Bronchial epithelial cell (primary cell): Measurements from ENCODE around the gene STUM. TPM values are rescaled to one million over a fixed set of nuclear protein-coding genes. Genes with fewer than 3 reads are reported as not detected.

ENCODE experiments used
- DNase-seq: peaks from one replicate; pipeline ENCODE4 v3.0.0-alpha.2; 2010; ENCODE audit warnings: low read depth
- FAIRE-seq: peaks from 2 replicates; lab custom pipeline; 2011; peaks lifted over from hg19 to GRCh38; lab: Jason Lieb, UNC
- H3K27me3 ChIP-seq: 2 replicates; pipeline ENCODE4 v1.5.1; 2011; ENCODE audit warnings: low read length; ENCODE audit not compliant: control insufficient read depth, insufficient read depth
- H3K36me3 ChIP-seq: 2 replicates; pipeline ENCODE4 v1.5.1; 2011; ENCODE audit warnings: low read length; ENCODE audit not compliant: control insufficient read depth, insufficient read depth
- H3K4me3 ChIP-seq: 2 replicates; pipeline ENCODE4 v1.5.1; 2011; ENCODE audit warnings: mild to moderate bottlenecking, low read depth, low read length, control low read depth
- total RNA-seq: library from RNA; depleted of rRNA; stranded (reverse); fragments of >200 nt; gene quantifications from 2 replicates; pipeline ENCODE4 v1.2.1, GENCODE V29; 2014
- TF ChIP-seq, protein P1 (sequence below): IDR thresholded peaks from 2 replicates; pipeline ENCODE4 v1.5.1; 2011; ENCODE audit warnings: mild to moderate bottlenecking, moderate library complexity, low read length, control low read depth, inconsistent platforms; ENCODE audit not compliant: insufficient read depth, severe bottlenecking

The STUM gene
- total RNA-seq, 1 donor from 2014 or later: not detected

DNA sequence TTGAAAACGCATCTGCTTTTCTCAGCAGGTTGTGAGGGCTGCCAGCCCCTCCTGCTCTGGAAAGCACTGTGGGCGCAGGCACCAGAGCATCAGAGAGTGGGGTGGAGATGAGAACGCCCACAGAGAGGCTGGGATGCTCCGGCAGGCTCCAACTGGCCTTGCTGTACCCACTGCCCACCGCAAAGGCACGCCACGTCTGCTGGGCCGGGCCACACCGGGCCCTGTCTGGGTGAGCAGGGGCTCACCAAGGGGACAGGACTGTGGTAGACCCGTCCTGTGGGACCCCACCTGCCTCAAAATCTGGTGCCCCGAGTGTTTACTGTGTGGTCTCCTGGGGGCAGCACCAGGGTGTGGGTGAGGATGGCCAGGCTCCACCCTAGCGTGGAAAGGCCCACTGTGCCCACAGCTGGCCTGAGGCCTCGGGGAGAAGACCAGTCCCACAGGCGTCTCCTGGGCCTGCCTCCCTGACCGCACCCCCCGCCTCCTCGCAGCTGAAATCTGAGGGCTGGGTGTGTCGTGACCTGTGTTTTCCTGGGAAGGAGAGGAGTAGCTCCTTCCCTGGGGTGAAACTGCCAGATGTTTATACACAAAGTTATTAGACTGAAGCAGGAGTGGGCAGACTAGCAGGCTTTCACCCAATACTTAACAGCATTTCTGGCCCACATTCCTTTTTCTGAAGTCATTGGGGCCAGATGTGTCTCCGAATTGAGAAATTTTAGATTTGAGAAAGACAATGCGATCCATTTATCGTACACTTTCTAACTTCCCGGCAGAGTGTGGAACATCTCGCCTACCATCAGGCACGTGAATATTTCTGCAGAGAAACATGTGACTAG is 53.8 kb downstream of the STUM start:
- TF ChIP-seq, protein P1, sequence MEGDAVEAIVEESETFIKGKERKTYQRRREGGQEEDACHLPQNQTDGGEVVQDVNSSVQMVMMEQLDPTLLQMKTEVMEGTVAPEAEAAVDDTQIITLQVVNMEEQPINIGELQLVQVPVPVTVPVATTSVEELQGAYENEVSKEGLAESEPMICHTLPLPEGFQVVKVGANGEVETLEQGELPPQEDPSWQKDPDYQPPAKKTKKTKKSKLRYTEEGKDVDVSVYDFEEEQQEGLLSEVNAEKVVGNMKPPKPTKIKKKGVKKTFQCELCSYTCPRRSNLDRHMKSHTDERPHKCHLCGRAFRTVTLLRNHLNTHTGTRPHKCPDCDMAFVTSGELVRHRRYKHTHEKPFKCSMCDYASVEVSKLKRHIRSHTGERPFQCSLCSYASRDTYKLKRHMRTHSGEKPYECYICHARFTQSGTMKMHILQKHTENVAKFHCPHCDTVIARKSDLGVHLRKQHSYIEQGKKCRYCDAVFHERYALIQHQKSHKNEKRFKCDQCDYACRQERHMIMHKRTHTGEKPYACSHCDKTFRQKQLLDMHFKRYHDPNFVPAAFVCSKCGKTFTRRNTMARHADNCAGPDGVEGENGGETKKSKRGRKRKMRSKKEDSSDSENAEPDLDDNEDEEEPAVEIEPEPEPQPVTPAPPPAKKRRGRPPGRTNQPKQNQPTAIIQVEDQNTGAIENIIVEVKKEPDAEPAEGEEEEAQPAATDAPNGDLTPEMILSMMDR: no peak
- peaks cover 1% of the 10 kb centered on the region for H3K27me3 ChIP-seq
- peak; percentile 21 for DNase-seq
- H3K36me3 ChIP-seq: no peaks in the 10 kb centered on the region
- H3K4me3 ChIP-seq: no peak overlapping the region
- FAIRE-seq: no peak

DNA sequence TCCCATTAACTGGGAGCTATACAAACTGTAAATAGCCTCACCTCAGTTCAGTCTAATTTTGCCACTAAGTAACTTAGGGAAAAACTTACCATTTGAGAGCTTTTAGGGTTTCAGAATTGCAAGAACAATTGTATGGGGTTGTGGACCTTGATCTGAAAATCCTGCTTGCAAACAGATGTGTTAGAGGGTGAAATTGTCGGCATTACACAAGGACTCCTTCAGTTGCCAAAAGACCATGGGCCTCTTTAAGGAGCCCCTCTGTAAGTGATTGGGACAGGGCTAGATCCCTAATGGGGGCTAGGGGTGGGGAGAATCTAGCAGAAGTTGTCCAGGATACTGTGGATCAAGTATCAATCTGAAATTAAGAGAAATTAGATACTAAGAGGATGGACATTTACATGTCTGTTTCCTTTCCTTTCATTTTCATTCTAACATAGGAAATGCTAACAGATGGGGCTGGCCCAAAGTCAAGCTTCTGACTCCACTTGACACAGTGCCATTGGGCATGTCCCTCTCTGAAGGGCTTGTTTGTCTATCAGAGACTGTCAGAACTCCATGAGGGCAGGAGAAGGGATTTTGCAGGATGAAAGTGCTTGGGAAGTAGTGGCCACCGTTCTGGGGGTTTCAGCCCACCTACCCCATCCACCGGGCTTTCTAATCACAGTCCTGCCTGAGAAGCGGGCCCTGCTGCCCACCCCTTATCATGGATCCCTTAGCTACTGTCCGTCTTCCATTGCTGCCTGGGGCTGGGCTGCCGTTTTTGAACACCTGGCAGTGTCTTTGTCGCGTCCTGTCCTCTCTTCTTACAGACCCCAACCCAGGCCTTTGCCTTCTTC is 54.7 kb downstream of the STUM start:
- DNase-seq (peak; percentile 33), FAIRE-seq (no peak)
- H3K36me3 ChIP-seq: no peaks in the 10 kb centered on the region
- no peak overlapping the region for H3K4me3 ChIP-seq
- TF ChIP-seq, protein P1: no peak
- H3K27me3 ChIP-seq: no peaks in the 10 kb centered on the region

DNA sequence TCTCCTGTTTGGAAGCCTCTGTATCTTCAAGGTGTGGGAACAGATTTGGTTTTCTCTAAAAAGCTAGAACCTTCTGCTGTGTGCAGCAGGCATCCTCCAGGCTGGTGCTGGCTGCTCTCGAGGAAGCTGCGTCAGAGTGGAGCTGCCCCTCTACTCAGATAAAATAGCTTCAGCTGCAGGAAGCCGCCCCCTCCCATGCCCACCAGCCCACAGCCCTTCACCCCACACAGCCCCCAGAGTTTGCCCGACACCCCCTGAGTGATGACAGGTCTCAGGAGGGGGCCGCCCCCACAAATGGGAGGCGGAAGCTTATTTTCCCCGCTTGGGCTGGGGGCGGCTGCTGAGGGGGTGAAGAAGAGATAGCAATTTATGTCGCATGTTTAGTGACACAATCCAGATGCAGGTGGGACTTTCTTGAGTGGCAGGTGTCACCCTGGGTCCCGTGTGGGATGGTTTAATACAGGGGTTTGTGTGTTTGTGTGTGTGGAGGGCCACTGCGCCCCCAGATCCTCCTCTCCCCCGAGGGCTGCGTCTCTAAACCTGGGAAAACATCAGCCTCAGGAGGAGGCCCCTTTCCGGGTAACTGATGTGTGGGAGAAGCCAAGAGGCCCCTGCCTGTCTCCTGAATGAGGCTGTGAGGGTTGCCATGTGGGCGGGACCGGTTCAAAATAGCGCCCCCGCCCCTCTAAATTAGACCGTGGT is 55.4 kb downstream of the STUM start:
- no peaks in the 10 kb centered on the region for H3K36me3 ChIP-seq
- H3K27me3 ChIP-seq: no peaks in the 10 kb centered on the region
- FAIRE-seq (no peak), DNase-seq (no peak)
- TF ChIP-seq, protein P1: no peak
- no peak overlapping the region for H3K4me3 ChIP-seq

DNA sequence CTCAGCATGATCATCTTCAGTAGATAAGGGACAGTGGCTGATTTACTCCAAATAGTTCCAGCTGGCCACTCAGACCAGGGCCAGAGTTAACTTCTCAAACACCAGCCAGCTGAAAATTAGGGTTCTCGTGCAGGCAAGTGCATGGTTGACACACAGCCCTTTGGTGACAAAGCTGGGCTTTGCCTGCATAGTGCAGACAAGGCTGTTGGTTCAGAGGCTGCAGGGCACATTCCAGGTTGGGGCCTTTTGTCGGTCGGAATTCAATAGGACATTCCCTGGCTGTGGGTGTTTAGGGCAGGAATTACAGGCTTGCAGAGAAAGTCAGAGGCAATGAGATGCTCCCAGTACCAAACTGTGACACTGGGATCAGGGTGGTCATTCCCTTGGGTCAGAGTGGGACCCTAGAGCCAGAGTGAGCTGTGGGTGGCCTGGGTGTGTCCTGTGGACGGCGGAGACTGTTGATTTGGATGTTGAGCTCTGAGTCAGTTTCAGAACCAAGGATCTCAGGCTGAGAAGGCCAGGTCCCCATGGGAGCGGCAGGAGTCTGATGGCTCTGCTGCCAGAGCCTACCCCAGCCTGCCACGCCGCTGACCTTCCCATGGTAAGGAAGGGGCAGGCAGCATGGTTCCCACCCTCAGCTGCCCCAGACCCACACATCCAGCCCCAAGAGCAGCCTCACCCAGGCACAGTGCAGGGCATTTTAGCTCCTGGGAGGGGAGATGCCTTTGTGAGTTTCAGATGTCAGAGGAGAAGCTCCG is 56.2 kb downstream of the STUM start:
- no peak for DNase-seq
- peak; percentile 32 for FAIRE-seq
- Histone ChIP-seq H3K36me3 (no peaks in the 10 kb centered on the region), H3K27me3 (no peaks in the 10 kb centered on the region), H3K4me3 (no peak overlapping the region)
- TF ChIP-seq, protein P1: no peak

DNA sequence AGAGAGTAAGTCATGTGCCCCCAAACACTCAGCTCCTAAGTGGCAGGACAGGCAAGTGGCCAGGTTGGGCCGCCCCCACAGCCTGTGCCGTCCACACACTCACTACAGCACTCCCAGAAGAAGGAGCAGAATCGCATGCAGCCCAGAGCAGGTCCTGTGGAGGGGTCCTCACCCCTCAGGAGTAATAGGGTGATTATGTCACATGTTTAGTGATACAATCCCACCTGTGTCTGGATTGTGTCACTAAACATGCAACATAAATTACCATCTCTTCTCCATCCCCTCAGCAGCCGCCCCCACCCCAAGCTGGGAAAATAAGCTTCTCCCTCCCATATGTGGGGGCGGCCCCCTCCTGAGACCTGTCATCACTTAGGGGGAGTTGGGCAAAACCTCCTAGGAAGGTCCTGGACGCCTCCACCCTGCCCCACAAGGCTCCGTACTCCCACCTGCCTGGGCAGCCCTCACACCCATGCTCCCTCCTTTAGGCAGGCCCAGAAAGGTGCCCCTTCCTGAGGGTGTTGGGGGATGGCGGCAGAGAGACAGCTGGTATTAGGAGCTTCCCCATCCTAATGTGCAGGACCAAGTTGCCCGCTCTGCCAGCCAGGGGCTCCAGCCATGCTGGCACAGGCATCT is 56.9 kb downstream of the STUM start:
- no peaks in the 10 kb centered on the region for H3K36me3 ChIP-seq
- no peak for DNase-seq
- TF ChIP-seq, protein P1: no peak
- FAIRE-seq: no peak
- H3K4me3 ChIP-seq: no peak overlapping the region
- peaks cover 3% of the 10 kb centered on the region for H3K27me3 ChIP-seq
